Osteocyte (in vitro differentiated cells): Measurements from ENCODE around the gene CALR3. TPM values are rescaled to one million over a fixed set of nuclear protein-coding genes. Genes with fewer than 3 reads are reported as not detected.
"Not testable (repeated sequence)": the region's sequence is repeated elsewhere in the genome, so short reads cannot be mapped to it uniquely, and the experiment has no call there.

ENCODE experiments used
- DNase-seq: peaks from one replicate; pipeline ENCODE4 v3.0.0; 2021; ENCODE audit warnings: mixed read lengths; ENCODE audit not compliant: unreplicated experiment; ENCODE audit errors: extremely low spot score
- H3K27ac Mint-ChIP-seq: one replicate; pipeline ENCODE4 v1.8.0; 2021; ENCODE audit warnings: mild to moderate bottlenecking, mixed read lengths; ENCODE audit not compliant: unreplicated experiment
- H3K27me3 Mint-ChIP-seq: one replicate; pipeline ENCODE4 v1.8.0; 2021; ENCODE audit warnings: mixed read lengths; ENCODE audit not compliant: unreplicated experiment
- H3K36me3 Mint-ChIP-seq: one replicate; pipeline ENCODE4 v1.8.0; 2021; ENCODE audit warnings: mixed read lengths; ENCODE audit not compliant: unreplicated experiment
- H3K4me1 Mint-ChIP-seq: one replicate; pipeline ENCODE4 v1.8.0; 2021; ENCODE audit warnings: mixed read lengths; ENCODE audit not compliant: unreplicated experiment
- H3K4me3 Mint-ChIP-seq: one replicate; pipeline ENCODE4 v1.8.0; 2021; ENCODE audit warnings: mild to moderate bottlenecking, moderate library complexity, mixed read lengths; ENCODE audit not compliant: unreplicated experiment
- H3K9me3 Mint-ChIP-seq: one replicate; pipeline ENCODE4 v1.8.0; 2021; ENCODE audit warnings: mixed read lengths; ENCODE audit not compliant: unreplicated experiment
- total RNA-seq: library from RNA; stranded (reverse); gene quantifications from 2 replicates; pipeline ENCODE4 v1.2.1, GENCODE V29; 2021
- TF ChIP-seq, protein P1 (sequence below): fragments of 200-600 bp; sonication (generic); IDR thresholded peaks from 2 replicates; pipeline ENCODE4 v1.5.0; 2021; ENCODE audit warnings: antibody characterized with exemption, mild to moderate bottlenecking, moderate library complexity

CALR3 gene
- total RNA-seq, 1 donor from 2014 or later, result not detected

DNA sequence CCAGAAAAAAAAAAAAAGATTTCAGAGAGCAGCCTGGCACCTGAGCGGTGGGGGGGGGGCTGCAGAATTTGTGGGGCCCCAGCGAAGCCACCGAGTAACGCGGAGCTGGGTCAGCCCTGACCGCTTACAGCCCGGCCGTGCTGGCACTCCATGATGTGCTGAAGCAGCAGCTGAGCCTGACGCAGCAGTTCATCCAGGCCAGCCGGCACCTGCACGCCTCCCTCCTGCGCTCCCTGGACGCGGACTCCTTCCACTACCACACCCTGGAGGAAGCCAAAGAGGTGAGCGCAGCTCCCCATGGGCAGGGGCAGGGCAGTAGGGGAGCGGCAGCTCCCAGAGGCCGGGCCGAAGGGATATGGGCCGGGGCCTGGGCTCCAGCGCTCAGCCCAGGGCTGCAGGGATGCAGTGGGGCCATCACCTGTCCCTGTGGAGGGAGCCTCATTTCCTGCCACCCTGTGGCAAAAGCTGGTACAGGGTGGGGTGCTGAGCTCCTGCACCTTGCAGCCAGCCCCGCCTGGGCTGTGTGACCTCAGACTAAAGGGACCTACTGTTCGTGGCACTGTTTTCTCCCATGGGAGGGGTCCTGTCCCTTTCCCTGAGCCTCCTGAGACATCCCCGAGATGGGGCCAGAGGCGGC is 18.5 kb upstream of the CALR3 start:
- DNase-seq, result no peak
- Mint-ChIP-seq H3K27ac (no peak overlapping the region), H3K4me1 (no peaks in the 10 kb centered on the region), H3K9me3 (no peaks in the 10 kb centered on the region), H3K27me3 (no peaks in the 10 kb centered on the region), H3K36me3 (peaks cover 24% of the 10 kb centered on the region), H3K4me3 (no peak overlapping the region)
- TF ChIP-seq, protein P1, sequence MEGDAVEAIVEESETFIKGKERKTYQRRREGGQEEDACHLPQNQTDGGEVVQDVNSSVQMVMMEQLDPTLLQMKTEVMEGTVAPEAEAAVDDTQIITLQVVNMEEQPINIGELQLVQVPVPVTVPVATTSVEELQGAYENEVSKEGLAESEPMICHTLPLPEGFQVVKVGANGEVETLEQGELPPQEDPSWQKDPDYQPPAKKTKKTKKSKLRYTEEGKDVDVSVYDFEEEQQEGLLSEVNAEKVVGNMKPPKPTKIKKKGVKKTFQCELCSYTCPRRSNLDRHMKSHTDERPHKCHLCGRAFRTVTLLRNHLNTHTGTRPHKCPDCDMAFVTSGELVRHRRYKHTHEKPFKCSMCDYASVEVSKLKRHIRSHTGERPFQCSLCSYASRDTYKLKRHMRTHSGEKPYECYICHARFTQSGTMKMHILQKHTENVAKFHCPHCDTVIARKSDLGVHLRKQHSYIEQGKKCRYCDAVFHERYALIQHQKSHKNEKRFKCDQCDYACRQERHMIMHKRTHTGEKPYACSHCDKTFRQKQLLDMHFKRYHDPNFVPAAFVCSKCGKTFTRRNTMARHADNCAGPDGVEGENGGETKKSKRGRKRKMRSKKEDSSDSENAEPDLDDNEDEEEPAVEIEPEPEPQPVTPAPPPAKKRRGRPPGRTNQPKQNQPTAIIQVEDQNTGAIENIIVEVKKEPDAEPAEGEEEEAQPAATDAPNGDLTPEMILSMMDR, result no peak

DNA sequence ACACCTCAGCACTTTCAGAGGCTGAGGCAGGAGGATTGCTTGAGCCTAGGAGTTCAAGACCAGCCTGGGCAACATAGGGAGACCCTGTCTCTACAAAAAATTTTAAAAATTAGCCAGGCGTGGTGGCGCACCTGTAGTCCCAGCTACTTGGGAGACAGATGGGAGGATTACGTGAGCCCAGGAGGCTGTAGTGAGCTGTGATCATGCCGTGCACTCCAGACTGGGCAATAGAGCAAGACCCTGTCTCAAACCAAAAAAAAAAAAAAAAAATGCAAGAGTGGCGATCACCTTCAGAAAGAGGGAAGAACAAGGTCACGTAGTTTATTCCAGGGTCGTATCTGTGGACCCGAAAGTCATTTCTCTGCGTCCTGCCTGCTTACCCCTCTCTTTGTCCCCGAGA is 16.6 kb upstream of the CALR3 start:
- not testable (repeated sequence) for H3K27me3 Mint-ChIP-seq, H3K4me3 Mint-ChIP-seq, DNase-seq, H3K36me3 Mint-ChIP-seq, H3K27ac Mint-ChIP-seq, H3K4me1 Mint-ChIP-seq, H3K9me3 Mint-ChIP-seq

DNA sequence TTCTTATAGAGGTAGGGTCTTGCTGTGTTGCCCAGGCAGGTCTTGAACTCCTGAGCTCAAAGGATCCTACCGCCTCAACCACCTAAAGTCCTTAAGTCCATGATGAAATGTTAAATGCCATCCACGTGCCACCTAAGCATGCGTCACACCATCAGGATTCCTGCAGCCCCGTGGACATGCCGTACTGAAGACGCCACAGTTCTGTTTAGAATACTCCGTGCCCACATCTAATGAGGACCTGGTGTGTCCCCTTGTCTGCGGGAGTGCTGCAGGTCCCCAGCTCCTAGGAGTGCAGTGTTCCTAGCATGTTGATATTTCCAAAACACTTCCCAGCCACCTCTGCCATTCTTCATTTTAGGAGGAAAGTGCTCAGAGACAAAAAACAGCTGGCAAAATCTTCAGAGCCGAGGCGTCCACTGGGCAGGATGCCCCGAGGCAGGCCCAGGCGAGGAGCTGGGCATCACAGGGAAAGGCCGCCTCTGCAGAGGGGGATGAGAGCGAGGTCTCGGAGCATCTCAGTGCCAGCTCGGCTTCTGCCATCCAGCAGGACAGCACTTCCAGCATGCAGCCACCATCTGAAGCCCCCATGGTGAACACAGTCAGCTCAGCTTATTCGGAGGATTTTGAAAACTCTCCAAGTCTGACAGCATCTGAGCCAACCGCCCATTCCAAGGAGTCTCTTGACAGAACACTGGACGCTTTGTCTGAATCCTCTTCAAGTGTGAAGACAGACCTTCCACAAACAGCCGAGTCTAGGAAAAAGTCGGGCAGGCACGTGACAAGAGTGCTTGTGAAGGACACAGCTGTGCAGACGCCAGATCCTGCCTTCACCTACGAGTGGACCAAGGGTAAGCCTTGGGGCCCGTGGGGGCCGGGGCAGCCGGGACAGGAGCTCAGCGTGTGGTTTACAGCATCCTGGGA is 13.4 kb upstream of the CALR3 start:
- no peak overlapping the region for H3K4me3 Mint-ChIP-seq
- H3K4me1 Mint-ChIP-seq, result no peaks in the 10 kb centered on the region
- no peaks in the 10 kb centered on the region for H3K27me3 Mint-ChIP-seq
- H3K9me3 Mint-ChIP-seq, result no peaks in the 10 kb centered on the region
- TF ChIP-seq, protein P1, result no peak
- H3K36me3 Mint-ChIP-seq, result peaks cover 4% of the 10 kb centered on the region
- DNase-seq, result no peak
- H3K27ac Mint-ChIP-seq, result no peak overlapping the region

DNA sequence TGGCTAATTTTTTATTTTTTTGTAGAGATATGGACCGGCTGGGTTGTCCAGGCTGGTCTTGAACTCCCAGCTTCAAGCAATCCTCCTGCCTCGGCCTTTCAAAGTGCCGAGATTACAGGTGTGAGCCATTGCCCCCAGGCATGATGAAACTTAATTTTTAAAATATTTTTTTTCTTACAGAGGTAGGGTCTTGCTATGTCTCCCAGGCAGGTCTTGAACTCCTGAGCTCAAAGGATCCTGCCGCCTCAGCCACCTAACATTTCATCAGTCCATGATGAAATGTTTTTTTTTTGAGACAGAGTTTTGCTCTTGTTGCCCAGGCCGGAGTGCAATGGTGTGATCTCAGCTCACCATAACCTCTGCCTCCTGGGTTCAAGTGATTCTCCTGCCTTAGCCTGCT is 12.6 kb upstream of the CALR3 start:
- no peaks in the 10 kb centered on the region for H3K27me3 Mint-ChIP-seq

DNA sequence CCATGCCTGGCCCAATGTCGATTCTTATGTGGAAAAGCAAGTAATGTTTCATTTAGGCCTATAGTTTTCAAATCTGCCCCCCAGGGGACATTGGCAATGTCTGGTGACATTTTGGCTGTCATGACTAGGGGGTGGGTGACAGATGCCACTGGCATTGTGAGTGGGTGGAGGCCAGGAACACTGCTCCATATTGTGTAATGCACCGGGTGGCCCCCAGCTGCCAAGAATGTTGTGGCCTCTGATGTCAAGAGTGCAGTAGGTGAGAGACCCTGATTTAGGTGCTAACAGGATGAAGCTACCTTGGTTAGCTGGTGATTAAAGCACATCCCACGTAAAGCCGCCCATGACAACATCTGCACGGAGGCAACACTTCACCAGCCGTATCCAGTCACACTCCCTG is 11.0 kb upstream of the CALR3 start:
- no peak for DNase-seq
- H3K36me3 Mint-ChIP-seq, result peaks cover 3% of the 10 kb centered on the region
- TF ChIP-seq, protein P1, result no peak
- H3K4me1 Mint-ChIP-seq, result no peaks in the 10 kb centered on the region
- no peak overlapping the region for H3K27ac Mint-ChIP-seq
- no peak overlapping the region for H3K4me3 Mint-ChIP-seq
- no peaks in the 10 kb centered on the region for H3K27me3 Mint-ChIP-seq
- no peaks in the 10 kb centered on the region for H3K9me3 Mint-ChIP-seq

More for the DNA sequence above, 12.6 kb upstream of the CALR3 start:
- no peak overlapping the region for H3K4me3 Mint-ChIP-seq
- H3K36me3 Mint-ChIP-seq, result peaks cover 4% of the 10 kb centered on the region
- H3K4me1 Mint-ChIP-seq, result no peaks in the 10 kb centered on the region
- TF ChIP-seq, protein P1, result no peak
- no peak overlapping the region for H3K27ac Mint-ChIP-seq
- DNase-seq, result no peak
- H3K9me3 Mint-ChIP-seq, result no peaks in the 10 kb centered on the region

DNA sequence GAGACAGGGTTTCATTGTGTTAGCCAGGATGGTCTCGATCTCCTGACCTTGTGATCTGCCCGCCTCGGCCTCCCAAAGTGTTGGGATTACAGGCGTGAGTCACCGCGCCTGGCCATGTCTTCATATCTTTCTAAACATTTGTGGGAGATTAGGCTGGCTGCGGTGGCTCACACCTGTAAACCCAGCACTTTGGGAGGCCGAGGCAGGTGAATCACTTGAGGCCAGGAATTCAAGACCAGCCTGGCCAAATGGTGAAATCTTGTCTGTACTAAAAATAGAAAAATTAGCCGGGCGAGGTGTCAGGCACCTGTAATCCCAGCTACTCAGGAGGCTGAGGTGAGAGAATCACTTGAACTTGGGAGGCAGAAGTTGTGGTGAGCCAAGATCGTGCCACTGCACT is 10.2 kb upstream of the CALR3 start:
- H3K9me3 Mint-ChIP-seq, H3K4me3 Mint-ChIP-seq, DNase-seq, H3K27ac Mint-ChIP-seq, H3K4me1 Mint-ChIP-seq, H3K36me3 Mint-ChIP-seq, H3K27me3 Mint-ChIP-seq: not testable (repeated sequence)
